ENCODE data around the gene DPYD.

DNA sequence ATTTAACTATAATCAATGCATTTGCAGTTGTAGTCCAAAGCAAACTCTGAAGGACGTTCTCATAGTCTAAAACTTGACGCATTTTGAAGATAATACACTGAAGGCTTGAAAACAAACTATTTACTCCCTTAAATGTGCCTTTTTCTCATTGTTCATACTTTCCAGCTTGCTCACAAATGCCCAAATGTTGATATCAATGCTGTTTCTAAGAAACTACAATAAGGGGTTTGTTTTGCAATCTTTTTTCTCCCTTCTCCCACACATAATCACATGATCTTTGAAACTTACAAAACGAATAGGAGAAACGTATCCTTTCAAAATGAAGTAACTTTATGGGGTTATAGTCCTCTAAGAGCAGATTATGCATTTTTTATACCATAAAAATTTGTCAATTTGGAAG lies 508.7 kb downstream of the DPYD start:
- TF ChIP-seq ZKSCAN3 (CRISPR knock-in tag; IDR thresholded peaks at IDR 0.05) (no peak), TAF1 (IDR thresholded peaks at IDR 0.05; ENCODE audit: control insufficient read depth, extremely low read depth, insufficient read depth, low read length, severe bottlenecking) (no peak)
- TF ChIP-seq, protein P1, sequence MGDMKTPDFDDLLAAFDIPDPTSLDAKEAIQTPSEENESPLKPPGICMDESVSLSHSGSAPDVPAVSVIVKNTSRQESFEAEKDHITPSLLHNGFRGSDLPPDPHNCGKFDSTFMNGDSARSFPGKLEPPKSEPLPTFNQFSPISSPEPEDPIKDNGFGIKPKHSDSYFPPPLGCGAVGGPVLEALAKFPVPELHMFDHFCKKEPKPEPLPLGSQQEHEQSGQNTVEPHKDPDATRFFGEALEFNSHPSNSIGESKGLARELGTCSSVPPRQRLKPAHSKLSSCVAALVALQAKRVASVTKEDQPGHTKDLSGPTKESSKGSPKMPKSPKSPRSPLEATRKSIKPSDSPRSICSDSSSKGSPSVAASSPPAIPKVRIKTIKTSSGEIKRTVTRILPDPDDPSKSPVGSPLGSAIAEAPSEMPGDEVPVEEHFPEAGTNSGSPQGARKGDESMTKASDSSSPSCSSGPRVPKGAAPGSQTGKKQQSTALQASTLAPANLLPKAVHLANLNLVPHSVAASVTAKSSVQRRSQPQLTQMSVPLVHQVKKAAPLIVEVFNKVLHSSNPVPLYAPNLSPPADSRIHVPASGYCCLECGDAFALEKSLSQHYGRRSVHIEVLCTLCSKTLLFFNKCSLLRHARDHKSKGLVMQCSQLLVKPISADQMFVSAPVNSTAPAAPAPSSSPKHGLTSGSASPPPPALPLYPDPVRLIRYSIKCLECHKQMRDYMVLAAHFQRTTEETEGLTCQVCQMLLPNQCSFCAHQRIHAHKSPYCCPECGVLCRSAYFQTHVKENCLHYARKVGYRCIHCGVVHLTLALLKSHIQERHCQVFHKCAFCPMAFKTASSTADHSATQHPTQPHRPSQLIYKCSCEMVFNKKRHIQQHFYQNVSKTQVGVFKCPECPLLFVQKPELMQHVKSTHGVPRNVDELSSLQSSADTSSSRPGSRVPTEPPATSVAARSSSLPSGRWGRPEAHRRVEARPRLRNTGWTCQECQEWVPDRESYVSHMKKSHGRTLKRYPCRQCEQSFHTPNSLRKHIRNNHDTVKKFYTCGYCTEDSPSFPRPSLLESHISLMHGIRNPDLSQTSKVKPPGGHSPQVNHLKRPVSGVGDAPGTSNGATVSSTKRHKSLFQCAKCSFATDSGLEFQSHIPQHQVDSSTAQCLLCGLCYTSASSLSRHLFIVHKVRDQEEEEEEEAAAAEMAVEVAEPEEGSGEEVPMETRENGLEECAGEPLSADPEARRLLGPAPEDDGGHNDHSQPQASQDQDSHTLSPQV (IDR thresholded peaks at IDR 0.05), result no peak
